Stimulated activated CD4-positive, alpha-beta T cell treated with anti-CD3 and anti-CD28 coated beads, Interleukin-4, amount 100 ng/mL, for 1 hour (primary cell): ENCODE data around the gene AANAT.

Experiments
- DNase-seq: peaks from one replicate; pipeline ENCODE4 v3.0.0-alpha.2; 2020

The AANAT gene

DNA sequence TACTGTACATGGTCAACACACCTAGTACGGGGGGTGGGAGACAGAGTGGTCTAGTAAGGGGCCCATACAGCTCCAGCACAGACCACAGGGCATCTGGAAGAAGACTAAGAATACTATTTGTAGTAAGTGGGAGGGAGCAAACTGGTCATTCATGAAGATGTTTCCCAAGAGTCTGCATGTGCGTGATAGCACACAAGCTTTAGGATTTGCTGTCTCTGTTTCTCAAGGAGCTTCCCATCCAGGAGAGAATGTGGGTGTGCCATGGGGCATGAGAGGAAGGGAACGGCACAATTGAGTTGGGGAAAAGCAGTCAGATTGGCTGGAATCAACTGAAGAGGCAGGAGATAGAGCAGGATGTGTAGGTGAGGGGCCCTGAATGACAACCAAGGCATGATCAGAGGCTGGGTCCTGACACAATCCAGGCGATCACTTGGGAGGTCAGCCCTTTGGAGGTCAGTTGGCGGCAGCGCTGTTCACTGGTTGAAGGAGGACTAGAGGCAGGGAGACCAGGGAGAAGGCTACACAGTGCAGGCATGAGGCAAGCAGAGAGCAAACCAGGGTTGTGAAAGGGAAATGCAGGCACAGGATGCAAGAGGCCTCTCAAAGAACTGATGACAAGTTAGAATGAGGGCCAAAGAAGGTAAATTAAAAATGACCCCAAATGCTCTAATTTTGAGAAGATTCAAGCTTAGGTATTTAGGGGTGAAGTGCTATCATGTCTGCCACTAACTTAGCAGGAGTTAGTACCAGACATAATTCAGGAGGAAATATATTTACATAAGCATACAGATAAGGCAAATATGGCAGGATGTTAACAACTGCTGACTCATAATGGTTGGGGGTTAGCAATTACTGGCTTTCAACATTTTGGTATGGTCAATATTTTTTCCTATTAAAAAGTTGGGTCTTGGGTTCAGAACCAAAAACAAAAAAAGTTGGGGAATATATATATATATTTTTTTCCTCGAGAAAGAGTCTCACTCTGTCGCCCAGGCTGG, 24.8 kb upstream of the AANAT start:
- DNase-seq, result no peak

DNA sequence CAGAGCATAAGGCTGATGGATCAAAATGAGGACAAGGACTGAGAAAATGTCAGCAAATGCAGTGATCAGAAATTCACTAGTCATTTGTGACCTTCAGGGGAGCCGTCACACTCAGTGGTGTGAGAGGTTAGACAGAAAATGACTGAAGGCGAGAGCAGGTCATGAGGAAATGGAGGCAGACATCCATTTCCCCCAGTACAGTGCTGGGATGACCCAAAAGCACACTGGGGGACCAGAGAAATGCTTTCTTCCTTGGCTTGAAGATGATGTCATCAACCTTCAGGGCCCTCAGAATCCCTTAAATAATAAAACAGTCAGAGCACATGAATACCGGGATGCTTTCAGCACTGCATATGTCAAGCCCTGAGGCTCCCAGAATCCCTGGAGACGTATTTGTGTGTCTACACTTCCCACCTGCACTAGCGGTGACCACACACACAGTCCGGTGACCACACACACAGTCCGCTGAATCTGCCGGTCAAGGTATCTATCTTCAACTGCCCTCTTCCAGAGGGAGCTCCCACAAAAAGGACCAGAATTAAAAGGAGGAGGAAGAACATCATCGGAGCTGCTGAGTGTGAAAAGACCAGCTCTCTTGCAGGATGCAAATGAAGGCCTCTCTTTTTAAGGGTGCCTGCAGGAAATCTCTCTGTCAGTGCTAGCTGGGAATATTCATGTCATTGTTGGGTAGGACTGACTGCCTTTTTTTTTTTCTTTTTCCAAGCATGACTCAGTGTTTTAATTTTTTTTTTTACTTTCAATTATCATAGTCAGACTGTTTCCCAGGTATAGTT, 22.7 kb upstream of the AANAT start:
- DNase-seq, result no peak

DNA sequence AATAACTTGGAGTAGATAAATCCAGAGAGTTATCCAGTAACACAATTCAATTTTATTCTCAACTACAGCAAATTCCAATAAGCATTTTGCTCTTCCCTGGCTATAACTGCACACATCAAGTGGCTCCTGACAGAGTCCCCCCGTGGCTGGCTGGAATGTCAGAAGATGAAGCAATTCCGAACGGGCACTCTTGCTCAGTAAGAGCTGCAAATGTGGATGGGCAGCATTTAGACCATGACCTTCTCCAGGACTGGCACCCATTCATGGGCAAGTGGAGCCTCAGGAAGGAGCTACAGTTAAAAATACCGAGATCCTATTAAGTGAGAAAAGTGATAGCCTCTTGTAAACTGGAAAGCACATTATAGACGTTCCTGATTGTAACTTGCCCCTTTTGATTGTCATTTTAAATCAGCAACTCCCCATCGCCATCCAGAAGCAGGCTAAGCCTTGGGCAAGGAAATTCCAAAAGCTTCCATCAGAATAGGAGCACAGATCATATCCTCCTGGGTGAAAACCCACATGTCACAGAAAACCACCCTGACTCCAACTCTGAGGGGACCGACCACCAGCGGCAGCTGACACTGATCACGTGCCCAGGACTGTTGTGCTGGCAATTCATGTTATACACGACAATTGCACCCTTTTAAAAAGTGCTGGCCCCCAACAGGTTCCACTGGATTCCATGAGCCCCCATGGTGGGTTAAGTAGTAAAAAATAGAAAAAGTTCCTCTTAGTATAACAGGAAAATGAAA, 21.5 kb upstream of the AANAT start:
- no peak for DNase-seq

DNA sequence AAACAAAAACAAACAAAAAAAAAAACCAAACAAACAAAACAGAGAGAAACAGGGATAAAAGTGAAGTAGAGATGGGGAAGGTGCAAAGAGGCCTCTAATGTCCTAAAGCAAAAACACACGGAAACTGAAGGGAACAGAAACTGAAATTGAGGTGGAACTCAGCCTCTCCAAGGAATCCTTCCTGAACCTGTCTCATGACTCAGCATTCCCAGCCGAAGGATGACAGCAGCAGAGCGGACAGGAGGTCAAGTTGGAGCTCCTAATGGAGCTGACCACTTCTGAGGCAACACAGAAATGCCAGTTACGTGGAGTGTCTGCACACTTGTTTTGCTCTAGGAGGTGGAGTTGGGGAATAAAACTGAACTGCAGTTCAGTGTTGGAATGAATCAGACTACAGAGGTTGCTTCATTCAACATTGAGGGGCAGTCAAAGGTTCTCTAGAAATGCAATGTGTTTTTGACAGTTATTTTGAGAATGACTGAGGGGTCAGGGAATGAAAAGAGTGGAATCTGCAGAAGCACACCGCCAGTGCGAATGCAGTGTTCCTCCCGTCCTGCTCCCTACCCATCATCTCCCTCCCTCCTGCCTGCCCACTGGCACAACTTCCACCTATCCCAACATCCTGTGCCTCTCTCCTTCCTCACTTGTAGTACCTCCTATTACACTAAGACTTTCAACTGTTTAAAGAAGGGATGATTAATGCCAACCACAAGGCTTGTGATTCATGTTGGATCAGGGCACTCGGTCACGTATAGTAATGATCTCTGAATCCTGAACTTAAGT, 20.8 kb upstream of the AANAT start:
- no peak for DNase-seq

DNA sequence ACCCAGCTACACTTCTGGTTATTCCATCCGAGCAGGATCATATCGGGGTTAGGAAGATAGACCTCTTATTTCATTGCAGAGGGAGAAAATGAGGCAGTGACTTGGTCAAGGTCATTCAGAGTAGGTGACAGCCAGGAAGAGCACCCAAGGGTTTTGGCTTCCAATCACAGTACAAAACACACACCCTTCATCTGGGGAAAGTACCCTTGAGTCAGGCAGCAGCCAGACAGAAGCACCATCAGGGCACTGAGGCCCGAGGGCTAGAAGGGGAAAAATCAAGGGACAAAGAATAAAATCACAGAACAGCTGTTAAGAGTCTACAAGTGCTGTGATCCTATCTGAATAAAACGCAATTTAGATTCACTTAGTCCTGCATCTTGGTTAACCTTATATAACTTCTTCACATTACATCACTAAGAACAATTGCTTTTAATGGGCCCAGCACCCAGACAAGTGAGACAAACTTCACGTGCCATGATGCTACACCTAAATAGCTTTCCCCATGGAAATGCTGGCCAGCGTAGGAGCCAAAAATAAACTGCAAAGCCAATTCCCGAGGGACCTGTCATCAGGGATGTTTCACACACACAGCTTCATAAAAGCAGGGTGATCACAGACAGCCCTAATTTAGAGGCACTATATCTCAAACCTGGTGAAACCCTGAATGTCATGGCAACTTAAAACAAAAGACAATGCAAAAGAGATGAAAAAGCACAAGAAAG, 19.3 kb upstream of the AANAT start:
- DNase-seq, result no peak

DNA sequence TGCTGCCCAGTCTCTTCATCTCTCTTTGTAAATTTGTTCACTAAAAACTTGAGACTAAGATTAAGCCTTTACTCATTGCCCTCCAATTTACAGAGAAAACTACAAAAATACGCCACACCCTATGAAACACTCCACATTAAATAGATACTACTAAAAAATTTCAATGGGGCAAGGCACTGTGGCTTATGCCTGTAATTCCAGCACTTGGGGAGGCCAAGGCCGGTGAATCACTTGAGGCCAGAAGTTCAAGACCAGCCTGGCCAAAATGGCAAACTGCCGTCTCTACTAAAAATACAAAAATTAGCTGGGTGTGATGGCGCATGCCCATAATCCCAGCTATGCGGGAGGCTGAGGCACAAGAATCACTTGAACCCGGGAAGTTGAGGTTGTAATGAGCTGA, 18.3 kb upstream of the AANAT start:
- no peak for DNase-seq

DNA sequence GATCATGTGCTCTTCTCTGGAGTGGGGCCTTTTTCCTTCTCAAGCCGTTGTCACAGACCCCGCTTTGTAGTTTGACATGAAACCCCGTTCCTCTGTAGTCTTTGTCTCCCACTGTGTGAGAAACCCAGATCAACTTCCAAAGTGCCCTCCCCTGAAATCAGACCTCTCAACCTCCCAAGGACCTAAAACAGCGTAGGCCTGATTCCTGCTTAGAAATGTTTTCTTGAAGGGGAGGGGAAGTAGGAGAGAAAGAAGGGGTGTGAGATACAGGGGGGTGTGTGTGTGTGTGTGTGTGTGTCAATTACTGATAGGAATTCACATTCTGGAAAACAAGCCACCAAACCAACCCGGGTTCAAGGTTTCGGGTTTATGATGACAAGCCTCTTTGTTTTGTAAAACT, 15.9 kb upstream of the AANAT start:
- no peak for DNase-seq

DNA sequence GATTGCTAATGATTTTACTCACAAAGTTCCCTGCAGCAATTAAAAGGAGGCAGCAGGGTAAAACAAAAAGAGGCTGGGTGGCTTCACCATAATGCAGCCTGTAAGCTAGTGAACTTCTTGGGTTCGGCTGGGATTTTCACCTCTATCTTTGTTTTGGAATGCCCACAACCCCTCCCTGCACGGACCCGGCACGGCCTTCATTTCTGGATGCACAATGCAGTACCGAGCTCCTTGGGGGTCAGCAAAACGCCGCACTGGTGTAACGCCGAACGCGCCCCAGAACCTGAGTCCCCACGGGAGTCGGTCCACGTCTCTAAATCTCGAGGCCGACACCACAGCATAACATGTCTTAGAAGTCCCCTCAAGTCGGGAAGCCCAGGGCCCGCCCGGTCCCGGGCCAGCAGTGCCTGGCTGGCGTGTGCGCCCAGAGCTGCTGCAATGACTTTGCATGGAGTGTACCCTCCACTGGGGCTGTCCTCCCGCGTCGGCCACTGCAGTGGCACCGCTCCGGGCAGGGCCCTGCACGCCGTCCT, 15.2 kb upstream of the AANAT start:
- DNase-seq, result peak; percentile 36

DNA sequence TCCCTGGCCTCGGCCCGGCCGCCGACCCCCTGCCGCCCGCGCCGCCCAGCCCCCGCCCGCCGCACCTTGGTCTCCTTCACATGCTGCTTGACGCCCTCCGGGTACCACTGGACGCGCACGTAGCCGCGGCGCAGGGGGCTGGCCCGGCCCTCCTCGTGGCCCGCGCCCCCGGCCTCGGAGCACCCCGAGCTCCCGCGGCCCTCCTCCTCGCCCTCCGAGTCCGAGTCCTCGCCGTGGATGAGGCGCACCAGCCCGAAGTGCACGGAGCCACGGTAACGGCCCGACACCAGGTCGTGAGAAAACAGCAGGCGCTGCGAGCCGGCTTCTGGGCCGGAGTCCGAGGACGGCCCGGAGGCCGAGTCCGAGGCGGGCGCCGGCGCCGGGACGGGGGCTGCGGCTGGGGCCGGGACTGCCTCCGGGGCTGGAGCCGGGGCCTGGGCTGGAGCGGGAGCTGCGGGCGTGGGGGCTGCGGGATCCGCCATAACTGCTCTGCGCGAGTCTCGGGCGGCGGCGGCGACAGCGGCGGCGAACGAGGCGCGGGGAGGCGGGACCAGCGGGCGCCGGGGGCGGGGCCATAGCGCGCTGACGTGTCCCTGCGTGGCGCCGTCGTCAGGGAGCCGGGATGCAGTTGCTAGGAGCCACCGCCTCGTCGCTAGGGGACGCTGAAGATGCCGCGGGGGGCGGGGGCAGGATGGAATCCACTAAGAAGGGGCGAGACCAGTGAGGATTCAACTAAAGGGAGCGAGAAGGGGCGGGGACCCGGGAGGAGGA, 14.6 kb upstream of the AANAT start, which contains the start of gene UBE2O:
UBE2O (minus strand) TSS at position 493 of the 771 bp plus-strand sequence; CDS start at position 482, 11 bp downstream.
- DNase-seq, result peak; percentile 92

DNA sequence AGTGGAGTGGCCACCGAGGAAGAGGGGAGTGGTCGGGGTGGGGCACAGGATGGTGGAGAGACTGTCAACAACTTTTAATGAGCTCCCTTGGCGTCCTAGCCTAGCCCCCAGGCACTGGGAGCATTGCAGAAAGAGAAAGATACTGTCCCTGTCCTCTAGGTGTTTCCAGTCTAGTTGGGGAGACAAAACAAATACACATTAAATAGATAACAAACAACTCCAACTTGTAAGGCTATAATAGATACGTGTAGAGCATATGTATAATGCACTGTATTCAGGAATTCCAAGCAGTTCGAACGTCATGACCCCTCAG, 14.0 kb upstream of the AANAT start:
- no peak for DNase-seq

DNA sequence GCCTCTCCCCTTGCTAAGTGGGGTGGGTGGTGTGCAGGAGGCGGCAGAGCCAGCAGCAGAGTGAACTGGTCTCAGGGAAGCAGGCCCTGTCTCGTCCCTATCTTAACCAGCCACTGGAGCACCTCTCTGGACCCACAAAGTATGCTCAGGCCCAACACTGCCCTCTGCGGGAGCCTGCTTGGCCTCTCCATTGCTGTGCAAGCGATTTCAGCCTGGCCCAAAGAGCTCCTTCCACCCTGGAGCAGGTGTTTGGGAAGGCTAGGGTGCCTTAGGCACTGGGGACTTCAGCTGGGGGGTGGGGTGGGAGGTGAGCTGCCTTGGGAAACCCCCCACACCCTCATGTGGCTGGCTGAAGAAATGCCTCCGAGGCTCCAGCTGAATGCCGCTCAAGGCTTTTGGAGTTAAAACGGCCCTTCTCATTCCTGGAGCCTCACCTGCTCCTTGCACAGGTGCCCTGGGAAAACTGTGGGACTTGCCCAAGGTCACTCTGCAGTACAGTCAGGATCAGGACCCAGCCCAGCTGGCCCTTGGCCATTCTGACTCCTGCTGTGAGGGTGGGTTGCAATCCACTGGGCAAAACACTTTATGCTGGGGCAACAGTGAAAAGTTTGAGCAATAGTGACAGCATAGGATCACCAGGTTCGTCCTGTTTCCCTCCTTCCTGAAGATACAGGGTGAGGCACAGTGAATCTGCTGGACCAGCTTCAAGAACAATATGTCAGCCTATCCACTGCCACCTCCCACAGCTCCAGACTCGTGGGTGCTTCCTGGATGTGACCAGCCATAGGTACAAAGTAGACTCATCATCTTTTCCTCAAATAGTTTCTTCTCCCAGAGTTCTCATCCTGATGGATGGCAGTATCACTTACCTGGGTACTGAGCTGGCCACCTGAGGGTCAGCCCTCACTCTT, 8.6 kb upstream of the AANAT start:
- no peak for DNase-seq

DNA sequence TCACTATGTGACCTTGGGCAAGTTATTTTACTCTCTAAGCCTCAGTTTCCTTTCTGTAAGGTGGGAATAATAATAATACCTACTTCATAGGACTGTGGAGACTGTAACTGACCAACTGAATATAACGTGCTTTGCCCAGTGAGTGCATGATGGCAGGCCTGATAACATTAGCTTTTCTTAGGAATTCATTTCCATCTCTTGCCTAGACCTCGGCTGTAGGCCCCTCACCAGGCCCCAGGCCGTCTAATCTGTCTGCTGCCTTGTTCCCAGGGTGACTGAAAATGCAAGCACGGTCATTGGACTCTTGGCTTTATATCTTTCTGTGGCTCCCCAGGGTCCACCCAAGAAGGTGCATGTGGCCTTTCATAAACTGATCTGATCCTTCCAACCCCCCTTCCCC, 7.7 kb upstream of the AANAT start:
- no peak for DNase-seq

DNA sequence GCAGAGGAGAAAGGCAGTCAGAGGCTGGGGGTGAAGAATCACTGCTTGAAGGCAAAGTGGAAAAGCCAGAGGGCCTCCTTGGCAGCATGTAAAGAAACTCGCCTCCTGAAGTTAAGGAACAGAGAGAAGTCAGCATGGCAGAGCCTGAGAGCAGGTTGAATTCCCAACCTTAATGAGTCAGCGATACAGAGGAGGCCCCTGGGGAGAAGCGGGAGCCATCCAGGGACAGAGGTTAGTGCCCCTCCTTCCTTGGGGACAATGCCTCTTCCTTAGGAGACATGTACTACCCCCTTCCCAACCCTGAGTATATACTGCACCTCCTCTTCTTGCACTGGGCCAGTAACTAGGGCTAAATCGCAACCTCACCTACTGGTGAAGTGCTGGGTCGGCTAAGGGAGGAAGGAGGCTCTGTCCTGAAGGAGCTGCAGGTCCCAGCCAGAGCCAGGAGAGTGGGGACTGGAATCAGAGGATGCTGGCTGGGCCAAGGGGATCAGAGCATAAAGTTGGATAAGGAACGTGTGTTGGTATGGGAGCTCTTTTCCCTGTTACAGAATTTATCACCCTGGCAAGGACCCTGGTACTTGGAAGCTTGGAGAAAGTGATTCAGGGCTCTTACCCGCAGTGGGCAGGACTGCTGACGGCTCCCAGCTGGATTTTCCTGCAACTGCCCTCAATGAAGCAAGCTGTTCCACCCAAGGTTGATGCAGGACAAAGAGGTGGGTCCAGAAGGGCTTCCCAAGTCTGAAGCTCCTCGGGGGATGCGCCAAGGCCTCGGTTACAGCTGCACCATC, 5.4 kb upstream of the AANAT start:
- DNase-seq, result no peak

DNA sequence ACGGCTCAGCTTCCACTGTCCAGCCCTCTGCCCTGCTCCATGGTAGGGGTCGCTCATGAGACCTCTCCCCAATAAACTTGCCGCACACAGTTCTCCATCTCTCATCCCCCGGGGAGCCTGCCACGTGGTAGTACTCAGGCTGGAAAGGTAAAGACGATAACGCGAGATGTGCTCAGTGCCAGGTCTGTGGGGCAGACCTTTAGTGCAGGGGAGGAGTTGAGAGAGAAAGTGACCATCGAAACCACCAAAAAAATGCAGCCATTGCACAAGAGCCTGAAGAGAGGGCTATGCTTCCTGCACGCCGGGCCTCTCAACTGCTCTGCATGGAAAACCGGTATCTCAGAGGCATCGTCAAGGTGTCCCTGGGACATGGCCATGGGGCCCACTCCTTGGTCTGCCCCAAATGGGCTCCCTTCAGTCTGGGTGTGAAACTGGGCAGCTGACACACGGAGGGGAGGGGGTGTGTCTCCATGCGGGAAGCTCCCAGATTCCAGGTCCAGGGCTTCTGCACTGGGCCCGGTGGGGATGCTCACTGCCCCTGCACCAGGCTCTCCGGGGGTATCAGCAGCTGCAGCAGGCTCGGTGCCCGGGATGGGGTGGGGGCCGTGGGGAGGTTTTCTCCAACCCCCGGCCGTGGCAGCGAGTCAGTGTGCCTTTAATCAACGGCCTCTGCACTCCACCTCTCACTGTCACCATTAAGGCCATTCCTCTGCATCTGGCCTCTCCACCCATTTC, 4.7 kb upstream of the AANAT start:
- no peak for DNase-seq

DNA sequence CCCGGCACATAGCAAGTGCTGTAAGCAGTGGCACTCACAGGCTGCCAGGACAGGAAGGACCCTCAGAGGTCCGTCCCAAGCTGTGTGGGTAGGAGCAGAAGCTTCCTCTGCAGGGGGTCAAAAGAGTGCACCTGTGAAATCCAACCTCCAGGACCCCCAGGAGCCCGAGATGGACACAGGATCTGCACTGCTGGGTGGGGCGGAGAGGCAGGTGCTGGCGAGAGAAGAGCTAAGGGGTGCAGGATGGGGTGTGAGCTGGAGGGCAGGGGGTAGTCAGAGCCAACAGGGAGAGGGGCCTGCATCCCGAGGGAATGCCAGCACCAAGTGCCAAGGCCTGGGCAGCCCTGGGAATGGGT, 650 bp upstream of the AANAT start:
- no peak for DNase-seq

DNA sequence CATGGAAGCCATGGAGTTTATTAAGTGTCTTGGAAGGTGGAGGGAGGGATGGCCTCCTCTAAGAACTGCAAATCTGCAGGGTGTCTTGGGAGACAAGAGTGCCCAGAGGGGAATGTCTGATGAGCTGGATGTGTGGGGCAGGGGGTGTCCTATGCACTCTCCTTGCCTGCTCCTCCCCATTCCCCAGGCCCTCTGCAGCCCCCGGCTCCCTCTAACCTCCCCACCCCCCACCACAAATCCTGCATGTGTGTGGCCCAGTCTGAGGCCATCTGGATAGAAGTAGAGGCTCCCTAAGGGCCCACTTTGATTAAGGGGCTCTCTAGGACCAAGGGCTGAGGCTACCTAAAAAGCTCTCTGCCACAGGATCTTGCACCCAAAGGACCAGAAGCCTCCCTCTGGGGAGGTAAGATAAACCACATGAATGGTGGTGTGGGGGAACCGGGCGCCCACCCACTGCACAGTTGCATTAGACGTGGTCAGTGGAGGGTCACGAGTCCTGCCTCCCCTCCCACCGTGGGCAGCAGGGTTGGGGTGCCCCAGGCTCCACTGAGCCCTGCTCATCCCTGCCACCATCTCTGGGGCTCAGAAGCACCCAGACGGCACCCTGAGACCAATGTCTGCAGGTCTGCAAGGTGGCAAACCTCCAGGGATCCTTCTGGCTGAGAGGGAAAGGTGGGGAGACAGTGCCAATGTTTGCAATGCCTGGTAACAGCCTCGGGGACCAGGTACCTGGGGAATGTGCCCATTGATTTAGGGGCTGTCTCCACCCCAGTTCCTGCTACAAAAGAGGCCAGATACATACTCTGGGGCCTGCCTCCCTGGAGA, 618 bp downstream of the AANAT start:
- no peak for DNase-seq

DNA sequence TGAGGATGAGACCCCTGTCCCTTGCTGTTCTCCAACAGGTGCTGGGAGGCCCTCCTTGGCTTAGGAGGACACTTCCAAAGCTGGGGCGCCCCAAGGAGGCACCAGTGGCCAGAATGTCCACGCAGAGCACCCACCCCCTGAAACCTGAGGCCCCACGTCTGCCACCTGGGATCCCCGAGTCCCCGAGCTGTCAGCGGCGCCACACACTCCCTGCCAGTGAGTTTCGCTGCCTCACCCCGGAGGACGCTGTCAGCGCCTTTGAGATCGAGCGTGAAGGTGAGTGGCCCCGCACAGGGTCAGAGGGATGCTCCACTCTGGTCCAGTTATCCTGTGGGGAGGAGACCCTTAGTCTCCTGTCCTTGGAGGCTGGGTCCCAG, 1.2 kb downstream of the AANAT start:
- no peak for DNase-seq
